Fibroblast of the conjunctiva (primary cell): Measurements from ENCODE around the gene VARS2.
"Not testable (repeated sequence)": the region's sequence is repeated elsewhere in the genome, so short reads cannot be mapped to it uniquely, and the experiment has no call there.

Source experiments
- DNase-seq: peaks from one replicate; pipeline ENCODE4 v3.0.0-alpha.2; 2010; ENCODE audit warnings: low read depth

VARS2 gene

DNA sequence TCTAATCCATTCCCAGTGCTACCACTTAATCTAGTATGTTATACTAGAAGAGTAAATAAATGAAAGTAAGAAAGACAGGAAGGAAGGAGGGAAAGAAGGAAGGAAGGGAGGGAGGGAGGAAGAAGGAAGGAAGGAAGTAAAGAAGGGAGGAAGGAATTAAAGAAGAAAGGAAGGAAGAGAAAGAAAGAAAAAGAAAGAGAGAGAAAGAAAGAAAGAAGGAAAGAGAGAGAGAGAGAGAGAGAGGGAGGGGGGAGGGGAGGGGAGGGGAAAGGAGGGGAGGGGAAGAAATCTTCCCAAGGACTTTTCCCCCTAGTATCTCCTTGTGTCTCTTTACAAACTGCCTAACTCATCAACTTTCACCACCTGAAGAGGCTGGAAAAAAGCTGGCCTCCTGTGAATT lies 48.7 kb downstream of the VARS2 start:
- DNase-seq: no peak

DNA sequence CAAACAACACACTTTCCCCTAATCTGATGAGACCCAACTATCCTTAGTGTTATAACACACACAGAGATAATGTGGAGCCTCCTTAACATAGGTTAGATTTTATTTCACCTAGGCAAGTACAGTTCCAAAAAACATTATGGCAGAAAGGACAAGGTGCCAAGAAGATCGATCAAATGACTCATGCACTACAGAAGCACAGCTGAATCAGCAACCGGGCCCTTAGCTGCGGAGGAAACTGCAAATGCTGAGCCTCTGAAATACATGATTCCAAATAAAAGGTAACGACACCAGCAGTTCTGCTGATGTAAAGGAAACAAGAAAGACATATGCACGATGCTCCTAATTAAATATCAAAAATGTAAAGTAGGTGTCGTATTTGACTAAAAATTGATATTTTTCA lies 49.6 kb downstream of the VARS2 start:
- DNase-seq: no peak

DNA sequence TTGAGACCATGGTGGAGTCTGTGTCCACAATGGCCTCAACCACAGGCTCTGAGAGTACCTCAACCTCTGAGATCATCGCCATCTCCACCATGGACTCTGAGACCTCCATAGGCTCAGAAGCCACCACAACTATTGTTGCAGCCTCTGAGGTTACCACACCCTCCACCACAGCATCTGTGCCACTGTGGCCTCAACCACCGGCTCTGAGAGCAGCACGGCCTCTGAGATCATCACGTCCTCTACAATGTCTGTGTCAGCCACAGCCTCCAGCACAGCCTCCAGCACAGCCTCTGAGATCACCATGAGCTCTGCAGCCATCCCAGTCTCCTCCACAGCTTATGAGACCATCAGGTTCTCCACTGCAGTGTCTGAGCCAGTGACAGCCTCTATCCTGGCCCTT lies 50.0 kb downstream of the VARS2 start:
- no peak for DNase-seq

DNA sequence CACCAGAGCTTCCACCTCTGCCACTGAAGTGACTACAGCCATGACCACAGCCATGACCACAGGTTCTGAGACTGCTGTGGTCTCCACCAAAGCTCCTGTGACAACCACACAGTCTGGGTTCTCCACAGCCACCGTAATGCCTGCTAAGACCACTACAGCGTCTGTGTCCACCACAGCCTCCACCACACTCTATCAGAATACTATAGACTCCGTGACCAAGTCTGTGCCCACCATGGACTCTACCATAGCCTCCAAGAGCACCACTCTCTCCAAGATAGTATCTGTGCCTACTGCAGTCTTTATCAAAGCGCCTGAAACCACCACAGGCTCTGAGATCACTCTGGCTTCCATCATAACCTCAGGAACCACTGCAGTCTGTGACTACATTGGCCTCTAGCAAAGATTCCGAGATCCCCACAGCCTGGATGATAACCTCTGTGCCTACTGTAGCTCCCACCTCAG lies 51.1 kb downstream of the VARS2 start:
- no peak for DNase-seq

DNA sequence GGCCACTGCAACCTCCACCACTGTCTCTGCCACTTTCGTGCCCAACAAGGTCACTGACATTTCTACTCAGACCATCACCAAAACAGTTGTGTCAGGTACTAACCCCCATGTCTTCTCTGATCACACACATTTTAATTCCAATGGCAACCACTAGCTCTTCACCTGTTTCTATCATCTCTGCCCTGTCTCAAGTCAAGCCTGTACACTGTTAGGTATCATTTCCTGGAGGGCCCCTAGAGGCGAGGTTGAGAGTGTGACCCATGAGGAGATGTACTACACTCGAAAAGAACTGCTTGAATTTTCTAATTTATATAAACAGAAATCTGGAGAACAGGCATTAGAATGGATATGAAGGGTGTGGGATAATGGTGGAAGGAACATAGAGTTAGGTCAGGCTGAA lies 52.1 kb downstream of the VARS2 start:
- no peak for DNase-seq

DNA sequence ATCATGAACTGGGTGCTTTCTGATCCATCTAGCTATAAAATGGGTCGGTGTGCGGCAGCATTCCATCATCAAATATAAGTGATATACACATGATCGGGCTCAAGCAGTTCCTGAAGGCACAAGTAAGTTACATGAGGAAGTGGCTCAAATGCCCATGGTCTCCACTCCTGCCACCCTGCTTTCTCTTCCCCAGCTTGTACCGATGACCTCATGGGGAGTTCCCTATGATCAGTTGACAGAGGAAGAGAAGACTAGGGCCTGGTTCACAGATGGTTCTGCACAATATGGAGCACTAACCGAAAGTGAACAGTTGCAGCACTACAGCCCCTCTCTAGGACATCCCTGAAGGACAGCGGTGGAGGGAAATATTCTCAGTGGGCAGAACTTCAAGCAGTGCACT lies 55.1 kb downstream of the VARS2 start:
- DNase-seq: not testable (repeated sequence)

DNA sequence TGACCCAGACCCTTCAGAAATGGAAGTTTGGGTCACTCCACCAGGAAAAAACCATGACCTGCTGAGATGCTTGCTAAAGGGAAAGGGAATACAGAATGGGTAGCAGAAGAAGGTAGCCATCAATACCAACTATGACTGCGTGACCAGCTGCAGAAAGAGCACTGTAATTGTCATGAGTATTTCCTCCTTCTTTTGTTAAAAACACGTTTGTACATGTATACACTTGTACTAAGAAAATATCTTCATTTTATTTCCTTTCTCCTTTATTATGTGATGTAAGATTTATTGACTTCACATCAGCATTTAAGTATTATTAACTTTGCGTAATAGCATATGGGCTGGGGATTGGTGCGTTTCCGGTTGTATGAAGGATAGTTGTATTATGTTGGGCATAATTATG lies 56.9 kb downstream of the VARS2 start:
- no peak for DNase-seq

DNA sequence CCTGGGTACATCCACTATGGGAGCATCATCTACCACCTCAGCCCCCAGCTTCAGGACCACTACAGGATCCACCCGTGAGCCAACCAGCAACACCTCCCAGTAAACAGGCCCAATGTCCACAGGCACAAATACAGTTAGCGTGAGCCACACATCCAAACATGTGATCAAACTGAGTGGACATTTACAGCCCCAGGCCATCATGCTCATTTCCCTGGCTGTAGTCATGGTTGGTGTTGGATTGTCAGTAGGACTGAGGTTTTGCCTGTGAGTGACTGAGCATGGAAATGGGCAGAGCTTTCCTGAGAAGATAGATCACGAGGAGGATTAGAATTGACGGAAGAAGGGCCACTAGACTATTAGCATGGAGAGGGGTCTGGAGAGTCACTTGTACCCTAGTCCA lies 58.8 kb downstream of the VARS2 start:
- no peak for DNase-seq

DNA sequence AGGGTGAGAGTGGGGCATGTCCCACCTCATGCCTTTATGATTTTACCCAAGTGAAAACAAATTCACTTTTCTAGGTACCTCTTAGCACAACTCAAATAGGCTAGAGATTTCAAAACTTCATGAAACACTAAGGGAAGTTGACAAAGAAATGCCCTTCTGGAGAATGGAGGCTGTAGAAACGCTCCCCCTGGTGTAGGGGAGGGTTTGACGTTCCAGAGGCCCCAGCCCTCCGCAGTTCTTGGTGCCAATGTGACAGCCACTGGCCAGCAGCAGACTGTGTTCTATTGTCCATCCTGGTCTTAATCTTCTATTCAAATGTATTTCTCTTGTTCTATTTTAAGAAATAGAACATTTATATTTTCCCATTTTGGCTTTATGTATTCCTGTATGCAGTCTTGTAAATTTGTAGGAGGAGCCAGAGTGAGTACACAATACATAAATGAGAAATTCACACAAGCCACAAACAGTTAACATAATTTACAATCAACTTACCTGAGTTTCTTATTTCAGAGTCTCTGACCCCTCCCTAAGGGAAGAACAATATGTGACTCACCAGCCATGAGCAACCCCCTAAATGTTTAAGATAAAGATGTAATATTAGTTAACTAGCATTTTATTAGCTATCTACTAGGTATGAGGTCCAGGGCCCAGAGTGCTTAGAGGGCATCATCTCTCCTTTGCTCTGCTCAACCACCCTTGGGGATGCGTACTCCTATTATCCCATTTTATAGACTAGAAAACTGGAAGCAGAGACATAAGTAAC lies 60.6 kb downstream of the VARS2 start:
- no peak for DNase-seq
